ENCODE data around the gene RNF7.
"Not testable (repeated sequence)": the region's sequence is repeated elsewhere in the genome, so short reads cannot be mapped to it uniquely, and the experiment has no call there.

Gene RNF7

DNA sequence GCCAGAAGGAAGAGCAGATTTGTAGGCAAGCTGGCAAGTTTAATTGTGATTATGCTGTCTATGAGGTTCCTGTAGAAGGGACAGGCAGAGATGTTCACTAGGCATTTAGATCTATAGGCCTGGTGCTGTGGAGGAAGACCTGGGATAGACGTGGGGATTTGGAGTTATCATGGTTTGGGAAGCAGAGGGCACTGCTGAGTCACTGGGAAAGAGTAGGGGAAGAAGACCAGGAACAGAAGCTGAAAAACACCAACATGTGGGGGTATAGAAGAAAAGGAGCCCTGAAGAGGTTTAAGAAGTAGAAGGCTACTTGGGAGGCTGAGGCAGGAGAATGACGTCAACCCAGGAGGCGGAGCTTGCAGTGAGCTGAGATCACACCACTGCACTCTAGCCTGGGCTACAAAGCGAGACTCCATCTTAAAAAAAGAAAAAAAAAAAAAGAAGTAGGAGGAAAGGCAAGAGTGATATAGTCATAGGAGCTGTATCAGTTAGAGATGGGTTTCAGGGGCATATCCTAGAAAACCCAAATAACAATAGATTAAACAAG, 44.4 kb downstream of the RNF7 start:
- no peak for DNase-seq (ENCODE audit: low read depth in 2 of 2)

DNA sequence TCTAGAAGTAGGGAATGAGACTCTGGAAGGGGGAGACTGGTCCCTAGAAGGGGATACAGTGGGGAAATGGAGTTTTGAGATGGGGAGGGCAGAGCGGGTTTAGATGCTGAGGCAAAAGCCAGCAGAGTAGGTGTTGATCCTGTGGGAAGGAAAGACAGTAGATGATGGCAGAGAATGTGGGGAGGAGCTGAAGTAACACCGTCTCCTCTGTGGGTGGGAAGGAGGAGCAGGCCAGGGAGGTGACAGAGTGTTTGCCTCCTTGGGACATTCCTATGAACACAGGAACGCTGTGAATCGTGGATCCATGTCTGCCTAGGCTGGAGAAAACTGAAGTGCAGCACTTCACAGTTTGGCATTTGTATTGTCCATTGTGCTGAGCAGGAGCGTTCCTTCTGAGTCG, 45.5 kb downstream of the RNF7 start:
- no peak for DNase-seq (ENCODE audit: low read depth in 2 of 2)

DNA sequence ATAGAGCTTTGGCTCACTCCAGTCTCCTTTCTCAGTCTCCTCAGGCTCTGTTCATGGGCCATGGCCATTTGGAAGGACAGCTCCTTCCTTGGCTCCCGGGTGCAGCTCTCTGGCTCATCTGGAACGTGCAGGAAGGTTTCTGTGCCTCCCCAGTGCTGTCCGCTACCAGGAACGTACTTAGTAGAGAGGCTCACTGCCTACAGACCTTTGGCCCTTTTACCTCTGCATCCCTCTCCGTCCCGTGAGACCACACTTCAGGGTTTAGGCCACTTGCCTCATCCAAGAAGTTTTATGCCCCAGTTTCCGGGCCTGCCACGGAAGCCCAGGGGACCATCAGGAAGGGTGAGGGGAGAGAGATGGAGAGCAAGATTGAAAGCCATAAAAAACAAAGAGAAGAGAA, 46.0 kb downstream of the RNF7 start:
- DNase-seq (ENCODE audit: low read depth in 2 of 2): no peak

DNA sequence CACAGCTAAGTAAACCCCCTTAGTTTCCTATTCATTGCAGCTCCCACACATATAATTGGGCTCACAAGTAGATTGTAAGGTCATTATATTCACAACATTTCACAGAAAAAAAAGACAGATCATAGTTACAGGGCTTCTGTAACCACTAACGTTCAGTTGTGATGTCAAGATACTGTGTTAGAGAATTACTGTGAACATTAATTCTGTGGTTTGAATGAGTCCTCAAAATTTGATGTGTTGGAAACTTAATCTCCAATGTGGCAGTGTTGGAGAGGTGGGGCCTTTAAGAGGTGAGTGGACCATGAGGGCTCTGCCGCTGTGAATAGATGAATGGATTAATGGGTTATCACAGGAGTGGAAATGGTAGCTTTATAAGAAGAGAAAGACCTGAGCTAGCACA, 46.4 kb downstream of the RNF7 start:
- DNase-seq (ENCODE audit: low read depth in 2 of 2): no peak

DNA sequence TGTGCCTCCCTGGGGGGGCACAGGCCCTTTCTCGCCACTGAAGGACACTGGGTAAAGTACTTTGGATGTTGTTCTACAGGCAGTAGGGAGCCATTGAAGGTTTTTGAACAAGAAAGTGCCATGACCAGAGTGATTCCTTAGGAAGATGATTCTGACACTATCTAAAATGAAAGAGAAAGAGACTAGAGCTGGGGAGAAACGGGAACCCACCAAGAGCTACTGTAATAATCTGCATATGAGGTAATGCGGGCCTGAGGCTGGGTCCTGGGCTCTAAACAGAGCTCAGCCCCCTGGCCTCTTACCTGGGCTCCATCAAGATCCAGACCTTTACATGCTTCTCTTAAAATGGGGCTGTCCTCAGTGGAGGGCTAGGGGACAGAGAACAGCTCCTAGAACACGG, 50.1 kb downstream of the RNF7 start:
- no peak for DNase-seq (ENCODE audit: low read depth in 2 of 2)

DNA sequence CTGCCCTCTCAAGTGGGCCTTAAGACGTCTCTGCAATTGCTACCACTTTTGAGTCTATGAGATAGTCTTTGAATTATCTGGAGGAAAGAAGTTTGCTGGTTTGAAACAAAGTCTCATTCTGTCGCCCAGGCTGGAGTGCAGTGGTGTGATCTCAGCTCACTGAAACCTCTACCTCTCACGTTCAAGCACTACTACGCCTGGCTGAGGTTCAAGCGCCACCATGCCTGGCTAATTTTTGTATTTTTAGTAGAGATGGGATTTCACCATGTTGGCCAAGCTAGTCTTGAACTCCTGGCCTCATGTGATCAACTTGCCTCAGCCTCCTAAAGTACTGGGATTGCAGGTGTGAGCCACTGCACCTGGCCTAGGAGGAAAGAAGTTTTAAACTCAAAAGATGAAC, 50.7 kb downstream of the RNF7 start:
- DNase-seq (ENCODE audit: low read depth in 2 of 2): not testable (repeated sequence)

DNA sequence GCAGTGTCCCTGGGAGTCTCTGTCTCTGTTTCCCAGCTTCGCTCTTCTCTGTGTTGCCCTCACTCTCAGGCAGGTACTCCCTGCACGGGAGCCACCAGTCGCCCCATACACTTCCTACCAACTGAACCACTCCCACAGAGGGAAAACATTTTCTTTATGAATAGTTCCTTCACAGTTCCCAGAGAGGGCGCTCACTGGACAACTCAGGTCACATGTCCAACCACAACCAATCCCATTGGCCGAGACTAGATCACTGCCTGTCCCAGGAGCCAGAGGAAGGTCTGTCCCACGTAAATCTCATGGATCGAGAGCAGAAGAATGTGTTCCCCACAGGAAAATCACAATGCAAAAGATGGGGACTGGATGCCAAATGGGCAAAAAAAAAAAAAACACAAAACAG, 51.2 kb downstream of the RNF7 start:
- no peak for DNase-seq (ENCODE audit: low read depth in 2 of 2)

DNA sequence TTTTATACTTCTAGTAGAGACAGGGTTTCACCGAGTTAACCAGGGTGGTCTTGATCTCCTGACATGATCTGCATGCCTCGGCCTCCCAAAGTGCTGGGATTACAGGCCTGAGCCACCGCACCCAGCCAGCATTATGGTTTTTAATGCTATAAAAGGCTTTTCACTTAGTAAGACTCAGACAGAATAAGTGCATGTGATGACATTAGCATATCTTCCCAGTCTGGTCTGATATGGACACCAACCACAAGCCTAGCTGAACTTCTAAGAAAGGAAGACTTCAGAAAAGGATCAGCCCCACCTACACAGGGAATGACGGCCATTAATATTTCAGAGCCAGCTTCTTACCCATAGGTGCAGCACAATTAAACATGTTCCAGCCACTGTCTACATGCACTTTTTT, 52.1 kb downstream of the RNF7 start:
- no peak for DNase-seq (ENCODE audit: low read depth in 2 of 2)

DNA sequence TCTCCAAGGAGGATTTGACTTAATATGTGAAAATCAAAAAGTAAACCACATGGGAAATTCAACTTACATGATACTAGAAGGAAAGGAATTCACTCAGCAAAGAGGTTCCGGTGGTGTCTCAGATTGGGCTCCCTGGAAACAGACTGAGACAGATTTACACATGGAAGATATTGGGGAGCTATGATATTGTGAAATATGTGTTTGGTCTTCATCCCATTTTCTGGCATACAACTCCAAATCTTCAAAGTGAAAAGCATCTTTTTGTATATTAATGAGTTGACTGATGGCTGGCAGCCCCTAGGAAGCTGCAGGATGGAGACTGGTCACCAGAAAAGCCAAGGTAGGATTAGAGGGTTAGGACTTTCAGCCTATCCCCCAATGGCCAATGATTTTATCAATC, 54.4 kb downstream of the RNF7 start:
- no peak for DNase-seq (ENCODE audit: low read depth in 2 of 2)

DNA sequence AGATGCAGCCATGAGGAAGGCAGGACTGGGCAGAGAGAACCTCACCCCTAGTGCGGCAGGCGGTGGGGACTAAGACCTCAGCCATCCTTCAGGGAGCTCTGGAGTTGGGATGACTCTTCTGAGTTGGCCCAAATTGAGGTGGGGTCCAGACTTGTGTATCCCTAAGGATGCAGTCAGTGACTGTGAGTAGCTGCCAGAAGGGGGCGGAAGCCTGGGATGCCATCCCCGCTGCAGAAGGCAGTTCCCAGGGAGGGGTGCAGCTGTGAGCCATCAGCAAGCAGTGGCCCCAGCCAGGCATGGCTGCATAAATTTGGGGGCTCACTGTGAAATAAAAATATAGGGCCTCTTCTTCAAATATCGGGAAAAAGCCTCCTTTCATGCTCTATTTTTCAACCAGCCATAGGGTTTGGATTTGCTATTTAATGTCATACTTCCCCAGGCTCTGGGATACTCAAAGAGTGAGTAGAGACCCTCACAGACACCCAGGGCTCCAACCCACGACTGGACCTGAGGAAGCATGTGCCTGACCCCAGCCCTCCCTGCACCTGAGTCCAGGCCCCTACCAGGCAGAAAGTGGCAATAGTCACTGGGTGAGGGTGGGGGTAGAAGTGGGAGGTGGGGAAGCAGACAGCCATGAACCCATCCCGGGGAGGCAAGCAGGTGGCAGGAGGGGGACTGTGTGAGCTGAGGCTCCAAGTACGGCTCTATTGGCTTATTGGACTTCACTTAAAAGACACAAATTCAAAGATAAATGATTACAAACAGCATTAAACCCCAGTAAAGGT, 55.6 kb downstream of the RNF7 start:
- DNase-seq (ENCODE audit: low read depth in 2 of 2): no peak

DNA sequence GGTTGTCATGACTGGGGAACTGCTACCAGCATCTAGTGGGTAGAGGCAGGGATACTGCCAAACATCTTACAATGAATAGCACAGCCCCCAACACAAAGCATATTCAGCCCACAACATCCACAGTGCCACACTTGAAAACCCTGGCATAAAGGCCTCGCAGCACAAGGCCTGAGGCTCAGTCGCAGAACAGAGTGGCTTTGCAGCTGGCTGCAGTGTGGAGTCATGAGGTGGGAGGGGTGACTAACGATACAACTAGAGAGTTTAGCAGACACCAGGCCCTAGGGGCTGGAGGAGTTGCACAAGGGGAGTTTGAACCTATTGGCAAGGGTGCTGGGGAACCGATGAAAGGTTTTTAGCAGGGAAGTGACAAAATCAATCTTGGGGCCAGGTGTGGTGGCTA, 57.2 kb downstream of the RNF7 start:
- DNase-seq (ENCODE audit: low read depth in 2 of 2): no peak

DNA sequence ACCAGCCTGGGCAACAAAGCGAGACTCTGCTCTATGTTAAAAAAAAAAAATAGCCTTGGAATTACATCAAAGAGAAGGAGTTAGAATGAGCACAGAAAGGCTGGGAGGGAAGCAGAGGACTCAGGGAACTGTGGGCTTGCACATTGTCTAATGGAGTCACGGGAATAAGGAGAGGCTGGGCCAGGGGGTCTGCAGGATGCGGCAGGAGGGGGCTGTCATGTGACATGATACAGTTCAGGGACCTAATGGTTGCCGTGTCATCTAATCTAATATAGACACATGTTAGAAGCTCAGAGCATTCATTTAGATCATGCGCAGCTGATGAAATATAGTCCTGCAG, 57.6 kb downstream of the RNF7 start:
- DNase-seq (ENCODE audit: low read depth in 2 of 2): no peak

DNA sequence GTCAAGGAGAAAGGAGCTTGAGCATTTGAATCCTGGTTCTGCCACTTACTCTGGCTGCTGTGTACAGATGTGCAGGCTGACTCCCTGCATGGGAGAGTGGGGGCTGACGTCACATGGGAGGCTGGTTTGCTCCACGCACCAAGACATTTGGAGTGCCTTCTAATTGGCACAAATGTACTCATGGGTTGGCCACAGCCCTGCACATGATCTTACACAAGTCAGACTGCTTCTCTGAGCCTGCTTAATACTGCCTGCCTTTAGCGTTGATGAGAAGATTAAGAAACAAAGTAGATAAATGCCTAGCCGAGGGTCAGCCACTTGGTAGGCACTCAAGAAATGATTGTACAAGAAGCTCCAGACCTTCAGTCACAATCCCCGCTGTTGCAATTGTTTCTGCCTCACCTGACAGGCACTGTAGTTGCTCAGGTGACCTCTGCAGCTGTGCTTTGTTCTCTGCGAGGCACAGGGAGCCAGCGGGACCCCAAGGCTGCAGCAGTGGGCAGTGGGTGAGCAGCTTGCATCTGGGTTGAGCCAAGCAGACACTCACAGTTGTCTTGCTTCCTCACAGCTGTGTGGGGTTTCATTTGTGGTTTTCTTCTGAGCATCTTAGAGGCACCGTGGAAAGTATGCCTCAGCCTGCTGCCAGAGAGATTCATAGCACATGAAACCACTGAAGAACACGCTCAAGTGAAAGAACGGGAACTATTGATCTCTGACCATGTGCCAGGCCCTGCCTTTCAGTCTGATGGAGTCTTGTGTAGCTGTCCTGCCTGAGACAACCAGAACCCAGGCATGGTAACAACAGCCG, 58.2 kb downstream of the RNF7 start:
- peak; percentile 40 to 47 for DNase-seq (ENCODE audit: low read depth in 2 of 2)
